HG02884 (cell line): ENCODE results near the gene MNDA.
"Not testable (repeated sequence)": the region's sequence is repeated elsewhere in the genome, so short reads cannot be mapped to it uniquely, and the experiment has no call there.

Experiments used
- ATAC-seq: cut with Tn5 transposase; IDR thresholded peaks from one replicate; pipeline ENCODE4 v1.9.1; 2021; ENCODE audit warnings: mild to moderate bottlenecking, moderate library complexity; ENCODE audit not compliant: unreplicated experiment

MNDA gene

DNA sequence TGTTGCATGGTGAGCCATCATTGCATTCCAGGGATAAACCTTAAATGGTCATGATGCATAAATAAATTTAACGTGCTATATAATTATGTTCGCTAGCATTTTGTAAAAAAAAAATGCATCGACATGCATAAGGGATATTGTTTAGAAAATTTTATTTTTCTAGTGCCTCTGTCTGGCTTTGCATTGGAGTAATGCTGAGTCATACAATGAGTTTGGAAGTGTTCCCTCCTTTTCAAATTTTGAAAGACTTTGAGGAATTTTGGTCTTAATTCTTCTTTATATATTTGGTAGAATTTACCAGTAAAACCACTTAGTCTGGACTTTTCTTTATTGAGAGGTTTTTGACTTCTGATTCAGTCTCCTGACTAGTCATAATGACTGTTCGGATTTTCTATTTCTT is 4.9 kb downstream of the MNDA start:
- ATAC-seq = no peak

DNA sequence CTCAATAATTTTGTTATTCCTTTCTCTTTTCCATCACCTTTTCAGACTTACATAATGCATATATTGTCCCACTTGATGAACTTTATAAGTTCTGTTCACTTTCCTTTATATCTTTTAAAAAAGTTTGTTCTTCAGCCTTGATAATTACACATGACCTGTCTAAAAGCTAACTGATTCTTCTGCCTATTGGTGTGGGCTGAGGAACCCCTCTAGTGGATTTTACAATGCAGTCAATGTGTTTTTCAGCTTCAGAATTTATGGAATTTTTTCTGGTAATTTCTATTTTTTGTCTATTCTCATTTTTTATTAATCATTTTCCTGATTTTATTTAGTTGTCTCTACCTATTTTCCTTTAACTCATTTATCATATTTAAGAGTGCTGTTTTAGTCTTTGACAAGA is 7.5 kb downstream of the MNDA start:
- ATAC-seq = no peak

DNA sequence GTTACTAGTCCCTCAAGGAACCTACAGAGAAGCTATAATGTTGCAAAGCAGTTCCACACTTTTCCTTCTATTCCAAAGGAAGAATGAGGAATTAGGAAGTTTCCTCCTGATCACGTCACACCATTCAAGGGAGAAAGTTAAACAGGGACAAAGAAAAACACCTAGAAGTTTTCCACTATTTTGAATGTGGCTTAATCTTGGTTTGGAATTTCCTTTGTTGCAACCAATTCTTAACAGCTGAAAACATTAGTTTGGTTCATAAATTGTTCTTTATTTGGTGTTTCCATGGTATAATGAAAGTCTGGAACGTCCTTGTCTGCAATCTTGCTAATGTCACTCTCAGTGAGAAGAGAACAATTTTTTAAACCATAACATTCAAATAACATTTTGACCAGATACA is 8.4 kb downstream of the MNDA start:
- no peak for ATAC-seq

DNA sequence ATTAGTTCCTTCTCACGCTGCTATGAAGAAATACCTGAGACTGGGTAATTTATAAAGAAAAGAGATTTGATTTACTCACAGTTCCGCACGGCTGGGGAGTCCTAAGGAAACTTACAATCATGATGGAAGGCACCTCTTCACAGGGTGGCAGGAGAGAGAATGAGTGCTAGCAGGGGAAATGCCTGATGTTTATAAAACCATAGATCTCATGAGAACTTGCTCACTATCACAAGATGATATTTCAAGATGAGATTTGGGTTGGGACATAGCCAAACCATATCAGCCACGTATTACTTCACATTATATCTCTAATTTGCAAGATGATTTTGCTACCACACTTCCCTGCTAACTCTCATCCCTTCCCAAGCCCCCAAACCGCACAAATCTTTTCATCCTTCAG is 9.1 kb downstream of the MNDA start:
- no peak for ATAC-seq

DNA sequence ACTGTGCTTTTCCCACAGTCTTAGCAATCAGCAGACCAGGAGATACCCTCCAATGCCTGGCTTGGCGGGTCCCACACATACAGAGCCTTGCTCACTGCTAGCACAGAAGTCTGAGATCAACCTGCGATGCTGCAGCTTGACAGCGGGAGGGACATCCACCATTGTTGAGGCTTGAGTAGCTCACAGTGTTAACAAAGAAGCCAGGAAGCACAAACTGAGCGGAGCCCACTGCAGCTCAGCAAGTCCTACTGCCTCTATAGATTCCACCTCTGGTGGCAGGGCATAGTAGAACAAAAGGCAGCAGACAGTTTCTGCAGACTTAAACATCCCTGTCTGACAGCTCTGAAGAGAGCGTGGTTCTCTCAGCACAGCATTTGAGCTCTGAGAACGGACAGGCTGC is 33.4 kb downstream of the MNDA start:
- no peak for ATAC-seq

DNA sequence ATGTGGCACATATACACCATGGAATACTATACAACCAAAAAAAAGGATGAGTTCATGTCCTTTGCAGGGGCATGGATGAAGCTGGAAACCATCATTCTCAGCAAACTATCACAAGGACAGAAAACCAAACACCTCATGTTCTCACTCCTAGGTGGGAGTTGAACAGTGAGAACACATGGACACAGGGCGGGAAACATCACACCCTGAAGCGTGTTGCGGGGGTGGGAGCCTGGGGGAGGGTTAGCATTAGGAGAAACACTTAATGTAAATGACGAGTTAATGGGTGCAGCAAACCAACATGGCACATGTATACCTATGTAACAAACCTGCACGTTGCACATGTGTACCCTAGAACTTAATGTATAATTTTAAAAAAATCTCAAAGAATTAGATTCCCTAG is 39.3 kb downstream of the MNDA start:
- not testable (repeated sequence) for ATAC-seq

DNA sequence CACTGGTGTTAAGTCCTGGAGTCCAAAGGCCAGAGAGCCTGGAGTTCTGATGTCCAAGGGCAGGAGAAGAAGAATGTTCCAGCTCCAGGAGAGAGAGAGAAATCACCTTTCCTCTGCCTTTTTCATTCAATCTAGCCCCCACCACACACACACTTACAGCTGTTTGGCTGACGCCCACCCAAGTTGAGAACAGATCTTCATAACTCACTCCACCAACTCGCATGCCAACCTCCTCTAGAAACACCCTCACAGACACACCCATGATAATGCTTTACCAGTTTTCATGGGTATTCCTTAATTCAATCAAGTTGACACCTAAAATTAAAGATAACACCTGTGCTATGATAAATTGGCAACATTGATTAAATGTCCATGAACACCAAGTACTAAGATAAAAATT is 42.0 kb downstream of the MNDA start:
- no peak for ATAC-seq

DNA sequence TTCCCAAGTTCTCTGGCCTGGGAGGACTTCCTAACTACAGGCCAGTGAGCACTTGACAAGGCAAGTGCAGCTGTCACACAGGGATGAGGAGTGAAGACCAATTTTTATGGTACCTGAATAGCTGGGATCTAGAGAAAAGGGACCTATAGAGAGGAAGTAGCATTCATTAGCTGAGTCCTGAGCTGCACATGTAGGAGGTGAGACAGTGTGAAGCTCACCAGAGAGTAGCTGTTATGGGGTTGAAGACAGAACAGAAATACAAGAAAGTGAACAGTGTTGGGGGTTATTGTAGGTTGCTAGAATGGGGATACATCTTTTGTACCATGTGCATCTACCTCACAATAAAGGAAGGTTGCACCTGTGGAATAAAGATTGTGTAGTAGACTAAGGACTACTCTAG is 62.5 kb downstream of the MNDA start:
- no peak for ATAC-seq

DNA sequence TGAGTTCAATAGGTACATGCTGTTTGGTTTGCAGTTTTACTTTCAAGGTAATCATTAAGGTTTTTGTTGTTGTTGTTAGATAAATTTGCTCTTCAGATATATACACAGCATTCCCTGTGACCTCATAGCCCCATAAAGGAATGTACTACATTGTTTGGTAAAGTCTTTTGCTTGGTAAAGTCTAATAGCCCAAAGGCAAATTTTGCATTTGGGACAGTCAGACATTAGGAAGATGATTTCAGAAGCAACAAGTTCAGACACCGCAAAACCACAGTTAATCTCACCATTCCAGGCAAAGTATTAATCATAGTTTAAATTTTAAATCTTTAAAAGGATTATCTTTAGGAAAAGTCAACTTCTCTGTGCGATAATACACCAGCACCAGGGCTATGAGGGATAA is 67.6 kb downstream of the MNDA start:
- no peak for ATAC-seq
